Activated T-helper 1 cell treated with anti-CD3 and anti-CD28 coated beads, Interleukin-12 subunit alpha, Interleukin-12 subunit beta, Interleukin-2, Interleukin-4 antibody, amounts not matched to agents 30 ng/mL and 10 ng/mL and 1 ng/mL, durations not matched to agents 14 hours and 24 hours and 36 hours (primary cell): ENCODE measurements around the gene IGSF23. TPM values are rescaled to one million over a fixed set of nuclear protein-coding genes. Genes with fewer than 3 reads are reported as not detected.

Experiments used
- DNase-seq: peaks from one replicate; pipeline ENCODE4 v3.0.0; 2021; ENCODE audit warnings: low spot score
- H3K27ac Mint-ChIP-seq: one replicate; pipeline ENCODE4 v1.8.0; 2021; ENCODE audit warnings: mild to moderate bottlenecking, mixed read lengths
- H3K27me3 Mint-ChIP-seq: one replicate; pipeline ENCODE4 v1.8.0; 2022; ENCODE audit warnings: mild to moderate bottlenecking, moderate library complexity, mixed read lengths; ENCODE audit not compliant: insufficient read depth
- H3K36me3 Mint-ChIP-seq: one replicate; pipeline ENCODE4 v1.8.0; 2021; ENCODE audit warnings: low read depth, mixed read lengths
- H3K4me1 Mint-ChIP-seq: one replicate; pipeline ENCODE4 v1.8.0; 2021; ENCODE audit warnings: low read depth, mixed read lengths
- H3K4me3 Mint-ChIP-seq: one replicate; pipeline ENCODE4 v1.8.0; 2021; ENCODE audit warnings: mild to moderate bottlenecking, moderate library complexity, mixed read lengths
- H3K9me3 Mint-ChIP-seq: one replicate; pipeline ENCODE4 v1.8.0; 2021; ENCODE audit warnings: mixed read lengths
- intact Hi-C: fragments of 100-400 bp; cut with micrococcal nuclease; formaldehyde crosslinking; loops from one replicate; pipeline ENCODE4 v1.15.1; 2024
- total RNA-seq: library from RNA; stranded (reverse); gene quantifications from 2 replicates; pipeline ENCODE4 v1.2.3, GENCODE V29; 2022

IGSF23 gene, protein sequence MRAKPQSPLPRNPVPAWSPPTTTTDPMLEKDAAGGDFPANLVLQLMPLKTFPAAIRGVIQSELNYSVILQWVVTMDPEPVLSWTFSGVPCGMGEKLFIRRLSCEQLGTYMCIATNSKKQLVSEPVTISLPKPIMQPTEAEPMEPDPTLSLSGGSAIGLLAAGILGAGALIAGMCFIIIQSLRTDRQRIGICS
- total RNA-seq, result not detected in 2 replicates

DNA sequence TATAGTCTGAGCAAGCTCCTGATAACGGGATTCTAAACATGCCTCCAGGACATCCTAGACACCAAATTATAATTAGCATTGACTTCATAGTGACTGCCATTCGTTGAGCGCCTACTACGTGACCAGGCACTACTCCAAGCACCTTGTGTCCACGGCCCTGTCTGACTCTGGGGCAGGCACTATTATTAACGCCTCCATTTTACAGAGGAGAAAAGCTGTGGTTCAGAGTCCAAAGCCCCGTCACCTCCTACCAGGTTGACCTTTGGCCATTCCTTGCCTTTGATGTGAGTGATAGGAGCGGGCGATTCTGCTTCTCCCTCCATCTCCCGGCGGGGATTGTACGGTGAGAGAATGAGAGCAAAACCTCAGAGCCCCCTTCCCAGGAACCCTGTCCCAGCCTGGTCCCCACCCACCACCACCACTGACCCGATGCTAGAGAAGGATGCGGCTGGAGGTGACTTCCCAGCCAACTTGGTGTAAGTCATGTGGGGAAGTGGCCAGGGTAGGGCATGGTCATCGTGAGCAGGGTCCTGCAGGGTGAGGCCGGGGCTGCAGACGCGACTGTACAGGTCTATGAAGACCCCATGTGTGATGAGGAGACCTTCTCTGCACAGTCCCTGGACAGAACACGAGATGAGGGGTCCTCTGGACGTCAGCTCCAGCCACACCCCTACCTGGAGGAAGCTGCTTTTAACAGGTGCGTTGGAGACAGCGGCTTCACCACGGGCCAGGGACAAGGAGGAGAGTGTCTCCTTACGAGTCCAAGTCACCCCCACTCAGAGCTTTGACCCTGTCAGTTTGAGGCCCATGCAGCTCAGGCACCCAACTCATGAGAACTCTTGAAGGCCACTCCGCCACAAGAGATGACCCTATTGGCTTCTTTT lies at the start of gene IGSF23:
Gene IGSF23, plus strand, starts transcription at position 269 of the 884 bp plus-strand sequence. Its CDS starts 83 bp downstream, at position 352.
- no peak for DNase-seq
- H3K4me1 Mint-ChIP-seq, result no peaks in the 10 kb centered on the region
- intact Hi-C loops, result no loop called here
- H3K36me3 Mint-ChIP-seq, result no peaks in the 10 kb centered on the region
- no peak within 1 kb of the TSS for H3K4me3 Mint-ChIP-seq
- H3K27me3 Mint-ChIP-seq, result no peaks in the 10 kb centered on the region
- no peaks in the 10 kb centered on the region for H3K9me3 Mint-ChIP-seq
- H3K27ac Mint-ChIP-seq, result no peak within 1 kb of the TSS

DNA sequence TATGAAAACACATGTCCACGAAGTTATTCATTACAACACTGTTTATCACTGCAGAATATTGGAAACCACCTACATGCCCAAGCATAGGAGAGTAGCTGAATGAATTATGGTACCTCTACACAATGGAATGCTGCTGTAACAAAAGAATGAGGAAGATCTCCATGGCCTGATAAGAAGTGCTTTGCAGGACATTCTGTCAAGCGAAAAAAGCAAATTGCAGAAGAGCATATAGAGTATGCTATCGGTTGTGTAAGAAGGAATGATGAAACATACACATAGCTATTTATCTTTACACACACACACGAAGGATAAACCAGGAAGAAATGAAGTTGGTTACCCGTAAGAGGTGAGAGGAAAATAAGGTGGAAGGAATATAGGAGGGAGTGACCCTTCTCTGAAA lies 46.4 kb upstream of the IGSF23 start:
- Mint-ChIP-seq H3K4me3 (no peak overlapping the region), H3K9me3 (no peaks in the 10 kb centered on the region), H3K4me1 (no peaks in the 10 kb centered on the region), H3K36me3 (no peaks in the 10 kb centered on the region), H3K27ac (no peak overlapping the region), H3K27me3 (no peaks in the 10 kb centered on the region)
- no peak for DNase-seq
- intact Hi-C loops, result no loop called here

DNA sequence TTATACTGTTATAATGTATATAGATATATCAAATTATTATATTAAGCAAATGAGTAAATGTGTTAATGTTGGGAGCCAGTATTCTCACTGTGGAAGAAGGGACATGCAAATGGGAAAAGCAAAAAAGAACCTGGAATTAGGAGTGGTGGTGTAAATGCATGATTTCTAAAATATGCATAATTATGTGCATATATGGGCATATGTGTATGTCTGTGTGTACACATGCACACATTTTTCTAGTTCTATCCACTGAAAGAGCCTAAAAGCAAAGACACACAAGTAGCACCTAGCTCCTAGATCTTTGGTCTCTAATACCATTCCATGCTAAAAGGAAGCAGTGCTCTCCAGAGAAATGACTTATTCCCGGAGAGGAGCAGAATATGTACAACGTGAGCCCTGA lies 45.6 kb upstream of the IGSF23 start:
- intact Hi-C loops, result no loop called here
- Mint-ChIP-seq H3K36me3 (no peaks in the 10 kb centered on the region), H3K4me3 (no peak overlapping the region), H3K27me3 (peaks cover 1% of the 10 kb centered on the region), H3K27ac (no peak overlapping the region), H3K4me1 (no peaks in the 10 kb centered on the region), H3K9me3 (no peaks in the 10 kb centered on the region)
- DNase-seq, result no peak

DNA sequence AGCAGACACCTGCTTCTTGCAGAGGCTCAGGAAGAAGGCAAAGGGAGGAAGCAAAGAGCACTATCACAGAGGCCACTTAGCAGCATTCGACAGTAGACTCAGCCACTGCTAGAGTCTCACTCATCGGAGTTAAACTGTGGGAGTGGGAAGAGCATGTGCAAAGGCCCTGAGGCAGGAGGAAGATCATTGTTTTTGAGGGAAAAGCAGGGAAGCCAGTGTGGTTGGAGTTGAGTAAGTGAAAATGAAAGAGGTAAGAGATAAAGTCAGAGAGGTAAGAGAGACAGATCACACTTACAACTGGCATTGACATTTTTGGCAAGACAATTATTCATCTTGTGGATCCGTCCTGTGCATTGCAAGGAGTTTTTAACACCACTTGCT lies 42.8 kb upstream of the IGSF23 start:
- intact Hi-C loops, result loop anchor here (2.0 kb wide), 1 partner anchor 200 kb away; no protein-coding TSS in a partner anchor

DNA sequence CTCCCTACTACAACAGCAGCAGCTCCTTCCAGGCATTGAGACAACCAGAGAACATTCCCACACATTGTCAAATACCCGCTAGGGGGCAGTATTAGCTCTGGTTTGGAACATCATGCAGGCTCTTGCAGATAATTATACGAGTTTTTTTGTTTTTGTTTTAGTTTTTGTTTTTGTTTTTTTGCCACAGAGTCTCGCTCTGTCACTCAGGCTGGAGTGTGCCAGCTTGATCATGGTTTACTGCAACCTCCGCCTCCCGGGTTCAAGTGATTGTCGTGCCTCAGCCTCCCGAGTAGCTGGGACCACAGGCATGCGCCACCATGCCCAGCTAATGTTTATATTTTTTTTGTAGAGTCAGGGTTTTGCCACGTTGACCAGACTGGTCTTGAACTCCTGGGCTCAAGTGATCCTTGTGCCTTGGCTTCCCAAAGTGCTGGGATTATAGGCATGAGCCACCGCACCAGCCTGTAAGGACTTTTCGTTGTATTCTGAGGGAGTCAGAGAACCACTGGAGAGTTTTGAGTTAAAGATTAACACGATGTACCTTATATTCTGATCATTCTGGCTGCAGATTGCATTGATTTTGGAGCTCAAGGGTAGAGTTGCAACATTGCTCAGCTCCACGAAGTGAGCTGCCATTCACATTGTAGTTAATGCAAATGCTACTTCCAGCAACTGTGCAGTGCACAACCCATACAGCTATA lies 42.2 kb upstream of the IGSF23 start:
- Mint-ChIP-seq H3K9me3 (no peaks in the 10 kb centered on the region), H3K4me1 (no peaks in the 10 kb centered on the region), H3K36me3 (no peaks in the 10 kb centered on the region), H3K4me3 (no peak overlapping the region), H3K27ac (no peak overlapping the region), H3K27me3 (peaks cover 1% of the 10 kb centered on the region)
- peak; percentile 34 for DNase-seq
- intact Hi-C loops, result loop anchor here (1.0 to 2.0 kb wide), 2 partner anchors 86 to 200 kb away; no protein-coding TSS in a partner anchor

More for the DNA sequence above, 42.8 kb upstream of the IGSF23 start:
- no peaks in the 10 kb centered on the region for H3K9me3 Mint-ChIP-seq
- H3K27ac Mint-ChIP-seq, result no peak overlapping the region
- H3K27me3 Mint-ChIP-seq, result peaks cover 1% of the 10 kb centered on the region
- no peak for DNase-seq
- H3K36me3 Mint-ChIP-seq, result no peaks in the 10 kb centered on the region
- no peaks in the 10 kb centered on the region for H3K4me1 Mint-ChIP-seq
- H3K4me3 Mint-ChIP-seq, result no peak overlapping the region

DNA sequence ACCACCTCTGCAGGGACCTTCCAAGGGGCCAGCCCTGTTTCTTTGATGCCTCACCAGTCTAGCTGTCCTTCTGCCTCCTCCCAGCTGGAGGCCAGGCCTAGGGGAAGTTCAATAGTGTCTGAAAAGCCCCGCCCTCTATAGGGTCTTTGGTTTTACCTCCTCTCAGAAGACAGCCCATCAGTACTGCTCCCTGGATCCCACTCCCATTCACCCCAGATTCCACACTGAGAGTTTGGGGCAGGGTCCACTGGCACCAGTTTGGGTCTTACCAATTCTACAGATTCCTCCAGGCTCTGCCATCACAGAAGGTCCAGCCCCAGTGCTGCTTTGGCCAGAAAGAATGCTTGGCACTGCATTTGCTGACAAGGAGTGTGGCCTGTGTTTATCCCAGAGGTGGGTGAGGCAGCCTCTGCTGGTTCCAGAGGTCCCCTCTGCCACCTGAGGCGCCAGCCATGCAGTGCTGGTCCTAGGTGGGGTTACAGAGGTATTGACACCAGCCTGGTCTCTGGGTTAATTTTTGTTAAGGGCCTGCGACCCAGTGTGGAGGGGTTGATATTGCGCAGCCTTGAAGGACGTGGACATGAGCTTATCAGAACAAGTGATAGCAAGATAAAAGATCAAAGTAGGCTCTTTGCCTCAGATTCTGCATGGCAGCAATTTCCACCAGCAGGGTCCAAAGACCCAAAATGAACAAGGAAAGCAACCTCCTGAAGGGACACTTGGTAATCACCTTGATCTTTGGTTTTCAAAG lies 41.4 kb upstream of the IGSF23 start:
- no peaks in the 10 kb centered on the region for H3K4me1 Mint-ChIP-seq
- DNase-seq, result no peak
- no peaks in the 10 kb centered on the region for H3K36me3 Mint-ChIP-seq
- intact Hi-C loops, result loop anchor here (1.0 to 2.0 kb wide), 2 partner anchors 85 to 199 kb away; no protein-coding TSS in a partner anchor
- H3K9me3 Mint-ChIP-seq, result no peaks in the 10 kb centered on the region
- no peak overlapping the region for H3K27ac Mint-ChIP-seq
- H3K4me3 Mint-ChIP-seq, result no peak overlapping the region
- peaks cover 1% of the 10 kb centered on the region for H3K27me3 Mint-ChIP-seq

DNA sequence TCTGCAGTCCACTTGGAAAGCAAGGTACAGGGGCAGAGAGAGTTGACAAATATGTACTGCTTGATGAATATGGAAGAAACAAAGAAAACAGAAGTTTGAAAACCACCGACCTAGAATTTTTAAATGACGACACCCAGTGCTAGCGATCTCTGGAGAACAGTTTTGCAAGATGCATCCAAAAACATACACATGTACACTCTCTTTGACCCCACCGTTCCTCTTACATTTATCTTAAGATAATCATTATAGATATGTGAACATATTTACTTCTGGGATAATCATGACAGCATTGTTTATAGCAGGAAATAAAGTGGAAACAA lies 40.8 kb upstream of the IGSF23 start:
- no peaks in the 10 kb centered on the region for H3K36me3 Mint-ChIP-seq
- DNase-seq, result no peak
- no peaks in the 10 kb centered on the region for H3K9me3 Mint-ChIP-seq
- peaks cover 1% of the 10 kb centered on the region for H3K27me3 Mint-ChIP-seq
- no peak overlapping the region for H3K4me3 Mint-ChIP-seq
- intact Hi-C loops, result no loop called here
- no peaks in the 10 kb centered on the region for H3K4me1 Mint-ChIP-seq
- H3K27ac Mint-ChIP-seq, result no peak overlapping the region

DNA sequence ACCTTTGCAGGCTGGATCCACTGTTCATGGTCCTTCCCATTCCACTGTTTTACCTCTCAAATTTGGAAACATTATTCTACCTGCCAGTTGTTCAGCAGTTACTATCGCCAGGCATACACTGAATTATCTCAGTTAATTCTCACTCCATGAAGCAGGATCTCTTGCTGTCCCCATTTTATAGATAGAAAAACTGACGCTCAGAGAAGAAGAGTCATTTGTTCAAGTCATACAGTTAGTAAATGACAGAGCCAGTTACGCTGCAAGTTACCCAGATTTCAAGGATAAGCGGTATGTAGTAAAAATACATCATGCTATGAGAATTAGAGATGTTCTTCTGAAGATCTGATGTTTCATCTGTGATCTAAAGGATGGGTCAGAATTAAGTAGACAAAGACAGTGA lies 40.2 kb upstream of the IGSF23 start:
- Mint-ChIP-seq H3K36me3 (no peaks in the 10 kb centered on the region), H3K9me3 (no peaks in the 10 kb centered on the region), H3K4me3 (no peak overlapping the region), H3K4me1 (no peaks in the 10 kb centered on the region), H3K27ac (no peak overlapping the region), H3K27me3 (peaks cover 1% of the 10 kb centered on the region)
- no peak for DNase-seq
- intact Hi-C loops, result no loop called here

DNA sequence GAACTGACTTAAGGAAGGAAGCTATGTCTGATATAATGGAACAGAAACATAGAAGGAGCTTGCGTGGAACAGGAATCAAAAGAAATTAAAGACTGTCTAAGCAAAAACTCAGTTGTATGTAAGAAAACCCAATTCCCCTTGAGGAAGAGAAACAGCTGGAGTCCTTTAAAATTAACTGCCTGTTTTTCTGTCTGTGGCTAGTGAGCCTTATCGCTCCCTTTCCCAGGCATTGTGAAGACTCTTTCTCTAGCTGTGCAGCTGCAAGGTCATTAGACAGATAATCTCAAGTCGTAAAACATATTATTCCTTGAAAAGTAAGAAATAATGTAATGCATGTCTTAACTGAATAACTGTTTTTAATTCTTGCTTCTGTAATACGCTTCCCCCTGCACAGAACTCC lies 39.7 kb upstream of the IGSF23 start:
- H3K27me3 Mint-ChIP-seq, result peaks cover 1% of the 10 kb centered on the region
- H3K36me3 Mint-ChIP-seq, result no peaks in the 10 kb centered on the region
- H3K4me3 Mint-ChIP-seq, result no peak overlapping the region
- H3K4me1 Mint-ChIP-seq, result no peaks in the 10 kb centered on the region
- intact Hi-C loops, result no loop called here
- no peak overlapping the region for H3K27ac Mint-ChIP-seq
- no peak for DNase-seq
- H3K9me3 Mint-ChIP-seq, result no peaks in the 10 kb centered on the region

DNA sequence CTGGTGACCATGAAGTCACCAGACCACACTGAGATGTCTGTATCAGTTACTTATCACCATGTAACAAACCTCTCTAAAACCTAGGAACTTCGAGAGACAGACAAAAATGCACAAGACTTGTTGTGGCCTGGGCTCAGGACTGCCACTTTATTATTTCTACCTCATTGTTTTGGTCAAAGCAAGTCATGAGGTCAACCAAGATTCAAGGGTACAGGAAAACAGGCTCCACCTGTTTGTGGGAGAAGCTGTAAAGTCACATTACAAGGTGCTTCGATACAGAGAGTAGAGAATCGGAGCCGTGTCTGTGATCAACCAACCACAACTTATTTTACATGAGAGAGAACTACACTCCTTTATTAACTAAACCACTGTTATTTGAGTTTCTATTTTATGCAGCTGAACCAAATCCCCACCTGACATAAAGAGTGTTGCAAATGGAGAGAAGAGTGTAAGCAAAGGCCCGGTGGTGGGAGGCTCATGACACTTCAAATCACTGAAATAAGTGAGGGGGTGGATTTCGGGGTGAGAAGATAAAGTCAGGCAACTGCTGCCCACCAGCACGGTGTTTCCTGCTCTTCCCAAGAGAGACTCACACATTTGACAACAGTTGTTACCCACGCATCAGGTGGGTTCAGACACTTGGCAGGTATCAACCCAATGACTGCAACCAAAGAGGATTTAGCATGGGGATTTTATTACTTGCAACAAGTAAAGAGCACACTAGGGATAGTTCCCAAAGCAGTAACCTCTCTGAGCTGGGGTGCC lies 39.0 kb upstream of the IGSF23 start:
- Mint-ChIP-seq H3K9me3 (no peaks in the 10 kb centered on the region), H3K36me3 (no peaks in the 10 kb centered on the region), H3K4me1 (no peaks in the 10 kb centered on the region), H3K4me3 (no peak overlapping the region), H3K27me3 (peaks cover 1% of the 10 kb centered on the region), H3K27ac (no peak overlapping the region)
- intact Hi-C loops, result no loop called here
- no peak for DNase-seq

DNA sequence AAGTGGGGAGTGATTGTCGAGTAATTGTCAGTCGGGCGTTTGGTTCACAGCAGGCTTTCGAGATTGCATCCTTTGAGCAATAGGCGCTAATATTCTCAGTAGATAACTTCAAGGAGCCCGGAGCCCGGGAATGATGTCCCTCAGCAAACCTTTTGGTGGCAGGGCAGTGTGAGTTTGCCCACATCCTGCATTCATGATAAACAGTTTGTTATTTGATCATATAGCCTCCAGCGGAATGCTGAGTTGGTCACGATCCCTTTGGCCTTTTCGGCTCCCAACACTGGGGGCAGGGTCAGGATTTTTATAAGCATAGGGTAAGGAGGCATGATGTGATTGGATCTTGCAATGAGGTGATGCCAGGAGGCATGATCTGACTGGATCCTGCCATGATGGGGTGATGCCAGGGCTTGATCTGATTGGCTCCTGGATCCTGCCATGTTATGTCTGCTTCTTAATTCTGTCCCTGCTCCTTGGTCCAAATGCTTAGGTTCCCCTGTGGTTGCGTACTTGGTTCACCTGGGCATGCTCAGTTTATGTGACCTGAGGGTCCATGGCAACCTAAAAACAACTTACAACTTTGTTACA lies 38.2 kb upstream of the IGSF23 start:
- DNase-seq, result no peak
- Mint-ChIP-seq H3K27ac (no peak overlapping the region), H3K36me3 (no peaks in the 10 kb centered on the region), H3K4me3 (no peak overlapping the region), H3K27me3 (peaks cover 1% of the 10 kb centered on the region), H3K4me1 (no peaks in the 10 kb centered on the region), H3K9me3 (no peaks in the 10 kb centered on the region)
- intact Hi-C loops, result no loop called here
